Measurements from ENCODE around the gene TRAPPC5.
"Not testable (repeated sequence)": the region's sequence is repeated elsewhere in the genome, so short reads cannot be mapped to it uniquely, and the experiment has no call there.

The TRAPPC5 gene

GRCh38 chr19:7680606-7681339 lies at the start of gene TRAPPC5:
TSS of gene TRAPPC5 (plus strand) at chr19:7680833. CDS start at chr19:7682254, 1,421 bp downstream.
- DNase-seq (ENCODE audit: low spot score): peak; percentile 90

- DNase-seq (ENCODE audit: low spot score): no peak
Measured at GRCh38 chr19:7631577-7631976, 49.1 kb upstream of the TRAPPC5 start.

GRCh38 chr19:7632340-7633203 lies 48.1 kb upstream of the TRAPPC5 start:
- DNase-seq (ENCODE audit: low spot score): no peak

GRCh38 chr19:7633698-7634097 lies 46.9 kb upstream of the TRAPPC5 start, which contains the start of gene PCP2:
TSS of gene PCP2 (minus strand) at chr19:7633719. CDS start at chr19:7633457, 262 bp downstream.
- DNase-seq (ENCODE audit: low spot score): no peak

- no peak for DNase-seq (ENCODE audit: low spot score)
Measured at GRCh38 chr19:7635670-7636069, 45.0 kb upstream of the TRAPPC5 start.

GRCh38 chr19:7636317-7636690 lies 44.3 kb upstream of the TRAPPC5 start:
- DNase-seq (ENCODE audit: low spot score): no peak

GRCh38 chr19:7636691-7637373 lies 43.8 kb upstream of the TRAPPC5 start, which contains the start of gene STXBP2:
TSS of gene STXBP2 (plus strand) at chr19:7637110. CDS start at chr19:7637150, 40 bp downstream.
- DNase-seq (ENCODE audit: low spot score): peak; percentile 99

- no peak for DNase-seq (ENCODE audit: low spot score)
Measured at GRCh38 chr19:7637374-7638256, 43.0 kb upstream of the TRAPPC5 start.

- DNase-seq (ENCODE audit: low spot score): no peak
Measured at GRCh38 chr19:7638802-7639465, 41.7 kb upstream of the TRAPPC5 start.

GRCh38 chr19:7639863-7640348 lies 40.7 kb upstream of the TRAPPC5 start:
- DNase-seq (ENCODE audit: low spot score): no peak

GRCh38 chr19:7640803-7641202 lies 39.8 kb upstream of the TRAPPC5 start:
- DNase-seq (ENCODE audit: low spot score): no peak

- DNase-seq (ENCODE audit: low spot score): no peak
Measured at GRCh38 chr19:7641290-7642276, 39.0 kb upstream of the TRAPPC5 start.

GRCh38 chr19:7642295-7643030 lies 38.2 kb upstream of the TRAPPC5 start:
- no peak for DNase-seq (ENCODE audit: low spot score)

- no peak for DNase-seq (ENCODE audit: low spot score)
Measured at GRCh38 chr19:7643031-7643415, 37.6 kb upstream of the TRAPPC5 start.

- DNase-seq (ENCODE audit: low spot score): not testable (repeated sequence)
Measured at GRCh38 chr19:7643629-7644549, 36.7 kb upstream of the TRAPPC5 start.

GRCh38 chr19:7644550-7644877 lies 36.1 kb upstream of the TRAPPC5 start:
- DNase-seq (ENCODE audit: low spot score): no peak

GRCh38 chr19:7645163-7645562 lies 35.5 kb upstream of the TRAPPC5 start:
- no peak for DNase-seq (ENCODE audit: low spot score)
